Astrocyte of the hippocampus (primary cell): ENCODE measurements around the gene FBXL13.
"Not testable (repeated sequence)": the region's sequence is repeated elsewhere in the genome, so short reads cannot be mapped to it uniquely, and the experiment has no call there.

Experiments
- DNase-seq: peaks from one replicate; pipeline ENCODE4 v3.0.0; 2011; ENCODE audit warnings: low read depth, low spot score

FBXL13 gene

GRCh38 chr7:102935450-102936115 is 139.0 kb downstream of the FBXL13 start:
- no peak for DNase-seq

GRCh38 chr7:102934701-102935100 is 139.9 kb downstream of the FBXL13 start:
- DNase-seq = no peak

- DNase-seq = no peak
These were observed 140.4 kb downstream of the FBXL13 start for GRCh38 chr7:102934239-102934638.

GRCh38 chr7:102933763-102934162 is 140.8 kb downstream of the FBXL13 start:
- peak; percentile 94 for DNase-seq

- no peak for DNase-seq
These were observed 142.8 kb downstream of the FBXL13 start for GRCh38 chr7:102931757-102932156.

GRCh38 chr7:102927312-102927933 is 147.2 kb downstream of the FBXL13 start:
- no peak for DNase-seq

- DNase-seq = no peak
These were observed 147.8 kb downstream of the FBXL13 start for GRCh38 chr7:102926783-102927140.

- DNase-seq = no peak
These were observed 148.4 kb downstream of the FBXL13 start for GRCh38 chr7:102925976-102926782.

- DNase-seq = peak; percentile 62
These were observed 155.8 kb downstream of the FBXL13 start for GRCh38 chr7:102918845-102919244.

GRCh38 chr7:102917436-102918353 is 156.9 kb downstream of the FBXL13 start:
- no peak for DNase-seq

- DNase-seq = peak; percentile 70
These were observed 157.7 kb downstream of the FBXL13 start for GRCh38 chr7:102916881-102917280.

- DNase-seq = peak; percentile 72
These were observed 158.2 kb downstream of the FBXL13 start for GRCh38 chr7:102916426-102916825.

- DNase-seq = peak; percentile 73
These were observed 160.0 kb downstream of the FBXL13 start for GRCh38 chr7:102914585-102914984.

GRCh38 chr7:102913826-102914225 is 160.8 kb downstream of the FBXL13 start:
- DNase-seq = no peak

GRCh38 chr7:102912742-102913141 is 161.9 kb downstream of the FBXL13 start, which contains the start of gene LRRC17:
TSS of gene LRRC17 (plus strand) at chr7:102913000. CDS start at chr7:102933914, 20,914 bp downstream.
- peak; percentile 90 for DNase-seq

- no peak for DNase-seq
These were observed 165.9 kb downstream of the FBXL13 start for GRCh38 chr7:102908676-102909075.

GRCh38 chr7:102903576-102903975 is 171.0 kb downstream of the FBXL13 start:
- not testable (repeated sequence) for DNase-seq

- DNase-seq = not testable (repeated sequence)
These were observed 172.5 kb downstream of the FBXL13 start for GRCh38 chr7:102902052-102902451.

- no peak for DNase-seq
These were observed 176.1 kb downstream of the FBXL13 start for GRCh38 chr7:102898532-102898859.

- no peak for DNase-seq
These were observed 176.6 kb downstream of the FBXL13 start for GRCh38 chr7:102897856-102898531.

GRCh38 chr7:102897211-102897631 is 177.4 kb downstream of the FBXL13 start:
- peak; percentile 16 for DNase-seq
